Measurements from ENCODE around the gene BGN.

BGN gene

DNA sequence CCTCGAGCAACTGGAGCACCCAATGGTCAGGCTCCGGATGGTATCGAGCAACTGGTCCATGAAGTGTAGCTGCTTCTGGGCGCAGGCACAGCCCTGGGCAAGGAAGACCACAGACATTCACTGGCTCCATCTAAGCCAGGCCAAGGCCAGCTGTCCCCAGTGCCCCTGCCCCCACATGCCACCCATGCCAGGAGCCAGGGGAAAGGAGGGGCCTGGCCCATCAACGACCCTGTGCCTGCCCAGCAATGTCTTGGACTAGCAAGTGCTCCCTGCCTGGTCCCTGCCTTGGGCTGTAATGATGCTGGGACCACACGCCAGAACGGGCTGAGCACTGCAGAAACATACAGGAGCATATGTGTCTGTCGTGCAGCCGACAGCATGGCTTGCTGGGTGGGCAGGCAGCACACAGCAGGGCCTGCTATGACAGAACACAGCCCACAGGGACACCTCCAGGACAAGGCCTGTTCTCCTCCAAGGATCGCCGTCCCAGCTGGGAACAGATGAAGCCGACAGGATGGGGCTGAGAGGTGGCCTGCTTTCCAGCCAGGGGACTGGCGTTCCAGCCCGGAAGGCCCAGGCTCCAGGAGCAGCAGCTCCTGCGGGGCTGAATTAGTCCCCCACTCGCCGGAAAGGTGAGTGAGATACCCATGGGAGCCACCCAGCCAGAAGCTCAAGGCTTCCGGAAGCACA, 37.5 kb upstream of the BGN start:
- ATAC-seq: no peak
- no peak for TF ChIP-seq ZFP30 (CRISPR knock-in tag; IDR thresholded peaks at IDR 0.05)
- no peak for TF ChIP-seq ZNF8 (CRISPR knock-in tag; IDR thresholded peaks at IDR 0.05)
- no peak for TF ChIP-seq ZNF70 (CRISPR knock-in tag; IDR thresholded peaks at IDR 0.05)
- no peak for TF ChIP-seq TOX (CRISPR knock-in tag; IDR thresholded peaks at IDR 0.05; ENCODE audit: borderline replicate concordance)

- ATAC-seq: no peak
- TF ChIP-seq CREB5 (CRISPR knock-in tag; IDR thresholded peaks at IDR 0.05; ENCODE audit: low read depth) (no peak), ZFP3 (CRISPR knock-in tag; IDR thresholded peaks at IDR 0.05) (no peak), ZFP30 (CRISPR knock-in tag; IDR thresholded peaks at IDR 0.05) (no peak), ZNF70 (CRISPR knock-in tag; IDR thresholded peaks at IDR 0.05) (no peak)
Measured at GRCh38 chrX:153457827-153458466, 36.8 kb upstream of the BGN start.

GRCh38 chrX:153458476-153458875, 36.3 kb upstream of the BGN start:
- TF ChIP-seq TCF4 (CRISPR knock-in tag; IDR thresholded peaks at IDR 0.05; ENCODE audit: borderline replicate concordance) (no peak), CREB5 (CRISPR knock-in tag; IDR thresholded peaks at IDR 0.05; ENCODE audit: low read depth) (no peak), CSDC2 (CRISPR knock-in tag; IDR thresholded peaks at IDR 0.05) (no peak), TOX (CRISPR knock-in tag; IDR thresholded peaks at IDR 0.05; ENCODE audit: borderline replicate concordance) (no peak), ZFP30 (CRISPR knock-in tag; IDR thresholded peaks at IDR 0.05) (no peak), ZNF8 (CRISPR knock-in tag; IDR thresholded peaks at IDR 0.05) (no peak), ESRRG (CRISPR knock-in tag; IDR thresholded peaks at IDR 0.05) (no peak), CSRNP3 (CRISPR knock-in tag; IDR thresholded peaks at IDR 0.05) (no peak)
- TF ChIP-seq, protein P1, sequence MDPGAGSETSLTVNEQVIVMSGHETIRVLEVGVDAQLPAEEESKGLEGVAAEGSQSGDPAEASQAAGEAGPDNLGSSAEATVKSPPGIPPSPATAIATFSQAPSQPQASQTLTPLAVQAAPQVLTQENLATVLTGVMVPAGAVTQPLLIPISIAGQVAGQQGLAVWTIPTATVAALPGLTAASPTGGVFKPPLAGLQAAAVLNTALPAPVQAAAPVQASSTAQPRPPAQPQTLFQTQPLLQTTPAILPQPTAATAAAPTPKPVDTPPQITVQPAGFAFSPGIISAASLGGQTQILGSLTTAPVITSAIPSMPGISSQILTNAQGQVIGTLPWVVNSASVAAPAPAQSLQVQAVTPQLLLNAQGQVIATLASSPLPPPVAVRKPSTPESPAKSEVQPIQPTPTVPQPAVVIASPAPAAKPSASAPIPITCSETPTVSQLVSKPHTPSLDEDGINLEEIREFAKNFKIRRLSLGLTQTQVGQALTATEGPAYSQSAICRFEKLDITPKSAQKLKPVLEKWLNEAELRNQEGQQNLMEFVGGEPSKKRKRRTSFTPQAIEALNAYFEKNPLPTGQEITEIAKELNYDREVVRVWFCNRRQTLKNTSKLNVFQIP (CRISPR knock-in tag; IDR thresholded peaks at IDR 0.05; ENCODE audit: borderline replicate concordance, low read depth): no peak
- ATAC-seq: no peak

- no peak for TF ChIP-seq ARNTL (CRISPR knock-in tag; IDR thresholded peaks at IDR 0.05; ENCODE audit: borderline replicate concordance, low read depth)
- no peak for TF ChIP-seq OSR1 (CRISPR knock-in tag; IDR thresholded peaks at IDR 0.05)
- no peak for TF ChIP-seq ISL1 (CRISPR knock-in tag; IDR thresholded peaks at IDR 0.05)
- TF ChIP-seq ZNF70 (CRISPR knock-in tag; IDR thresholded peaks at IDR 0.05): no peak
- TF ChIP-seq, protein P1 (CRISPR knock-in tag; IDR thresholded peaks at IDR 0.05; ENCODE audit: borderline replicate concordance, low read depth): no peak
- TF ChIP-seq TOX (CRISPR knock-in tag; IDR thresholded peaks at IDR 0.05; ENCODE audit: borderline replicate concordance): no peak
- TF ChIP-seq CSDC2 (CRISPR knock-in tag; IDR thresholded peaks at IDR 0.05): no peak
- no peak for TF ChIP-seq TSHZ2 (CRISPR knock-in tag; IDR thresholded peaks at IDR 0.05)
- TF ChIP-seq SNAI2 (CRISPR knock-in tag; IDR thresholded peaks at IDR 0.05): no peak
- TF ChIP-seq CSRNP3 (CRISPR knock-in tag; IDR thresholded peaks at IDR 0.05): no peak
- TF ChIP-seq, protein P2, sequence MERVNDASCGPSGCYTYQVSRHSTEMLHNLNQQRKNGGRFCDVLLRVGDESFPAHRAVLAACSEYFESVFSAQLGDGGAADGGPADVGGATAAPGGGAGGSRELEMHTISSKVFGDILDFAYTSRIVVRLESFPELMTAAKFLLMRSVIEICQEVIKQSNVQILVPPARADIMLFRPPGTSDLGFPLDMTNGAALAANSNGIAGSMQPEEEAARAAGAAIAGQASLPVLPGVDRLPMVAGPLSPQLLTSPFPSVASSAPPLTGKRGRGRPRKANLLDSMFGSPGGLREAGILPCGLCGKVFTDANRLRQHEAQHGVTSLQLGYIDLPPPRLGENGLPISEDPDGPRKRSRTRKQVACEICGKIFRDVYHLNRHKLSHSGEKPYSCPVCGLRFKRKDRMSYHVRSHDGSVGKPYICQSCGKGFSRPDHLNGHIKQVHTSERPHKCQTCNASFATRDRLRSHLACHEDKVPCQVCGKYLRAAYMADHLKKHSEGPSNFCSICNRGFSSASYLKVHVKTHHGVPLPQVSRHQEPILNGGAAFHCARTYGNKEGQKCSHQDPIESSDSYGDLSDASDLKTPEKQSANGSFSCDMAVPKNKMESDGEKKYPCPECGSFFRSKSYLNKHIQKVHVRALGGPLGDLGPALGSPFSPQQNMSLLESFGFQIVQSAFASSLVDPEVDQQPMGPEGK (CRISPR knock-in tag; IDR thresholded peaks at IDR 0.05; ENCODE audit: borderline replicate concordance): no peak
- TF ChIP-seq PPARA (CRISPR knock-in tag; IDR thresholded peaks at IDR 0.05; ENCODE audit: borderline replicate concordance): no peak
- TF ChIP-seq ZNF8 (CRISPR knock-in tag; IDR thresholded peaks at IDR 0.05): no peak
- no peak for TF ChIP-seq ZFP30 (CRISPR knock-in tag; IDR thresholded peaks at IDR 0.05)
- peak; percentile 54 for ATAC-seq
Measured at GRCh38 chrX:153459986-153460385, 34.8 kb upstream of the BGN start.

Data from SK-N-SH treated with all-trans-retinoic acid at 6 μM for 48 hours (cell line).